GM21381 (cell line): ENCODE results near the gene GNG7.
A peak's percentile ranks its signal among the peaks of the same experiment; 100 is the strongest.
"Not testable (repeated sequence)": the region's sequence is repeated elsewhere in the genome, so short reads cannot be mapped to it uniquely, and the experiment has no call there.

ENCODE experiments used
- ATAC-seq: cut with Tn5 transposase; IDR thresholded peaks from one replicate; pipeline ENCODE4 v1.9.1; 2021; ENCODE audit warnings: mild to moderate bottlenecking, moderate library complexity; ENCODE audit not compliant: unreplicated experiment

The GNG7 gene

GRCh38 chr19:2579678-2580280 lies 122.7 kb downstream of the GNG7 start:
- no peak for ATAC-seq

- no peak for ATAC-seq
These were observed 123.4 kb downstream of the GNG7 start for GRCh38 chr19:2578901-2579677.

DNA sequence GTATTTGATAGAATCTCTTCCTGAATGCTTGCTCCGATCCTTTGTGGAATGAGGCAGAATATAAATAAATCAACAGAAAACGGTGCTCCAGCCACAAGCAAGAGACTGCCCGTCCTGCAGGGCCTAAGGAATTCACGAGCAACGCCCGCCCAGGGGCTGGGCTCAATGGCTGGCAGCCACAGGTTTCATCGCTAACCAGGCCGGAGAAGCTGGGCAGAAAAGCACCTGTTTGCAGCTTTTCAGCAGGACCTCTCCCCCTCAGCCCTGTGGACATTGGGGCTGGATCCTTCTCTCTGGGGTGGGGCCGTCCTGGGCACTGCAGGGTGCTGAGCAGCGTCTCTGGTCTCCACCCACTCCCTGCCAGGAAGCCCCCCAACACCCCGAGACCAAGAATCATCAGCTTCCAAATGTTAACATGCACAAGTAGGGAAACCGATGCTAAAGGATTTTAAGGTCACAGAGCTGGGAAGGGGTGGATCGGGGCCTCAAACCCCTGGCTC lies 124.1 kb downstream of the GNG7 start:
- no peak for ATAC-seq

GRCh38 chr19:2577722-2578335 lies 124.7 kb downstream of the GNG7 start:
- ATAC-seq = no peak

GRCh38 chr19:2575734-2576481 lies 126.6 kb downstream of the GNG7 start:
- ATAC-seq = no peak

GRCh38 chr19:2574971-2575630 lies 127.4 kb downstream of the GNG7 start:
- no peak for ATAC-seq

DNA sequence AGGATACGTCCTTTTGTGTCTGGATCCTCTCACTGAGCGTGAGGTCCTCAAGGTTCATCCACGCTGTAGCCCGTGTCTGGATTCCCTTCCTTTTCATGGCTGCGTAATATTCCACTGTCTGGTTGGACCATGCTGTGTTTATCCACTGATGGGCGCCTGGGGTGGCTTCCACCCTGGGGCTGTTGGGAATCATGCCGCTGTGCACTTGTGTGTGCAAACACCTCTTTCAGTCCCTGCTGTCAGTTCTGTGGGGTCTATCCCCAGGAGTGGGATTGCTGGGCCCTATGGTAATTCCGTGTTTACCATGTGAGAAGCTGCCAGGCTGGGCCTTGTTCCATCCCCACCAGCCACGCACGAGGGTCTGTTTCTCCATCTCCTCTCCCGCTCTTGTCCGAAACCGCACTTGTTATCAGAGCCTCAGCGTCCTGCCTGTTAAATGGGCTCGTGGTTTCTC lies 128.0 kb downstream of the GNG7 start:
- ATAC-seq = no peak

- no peak for ATAC-seq
These were observed 128.6 kb downstream of the GNG7 start for GRCh38 chr19:2573916-2574315.

DNA sequence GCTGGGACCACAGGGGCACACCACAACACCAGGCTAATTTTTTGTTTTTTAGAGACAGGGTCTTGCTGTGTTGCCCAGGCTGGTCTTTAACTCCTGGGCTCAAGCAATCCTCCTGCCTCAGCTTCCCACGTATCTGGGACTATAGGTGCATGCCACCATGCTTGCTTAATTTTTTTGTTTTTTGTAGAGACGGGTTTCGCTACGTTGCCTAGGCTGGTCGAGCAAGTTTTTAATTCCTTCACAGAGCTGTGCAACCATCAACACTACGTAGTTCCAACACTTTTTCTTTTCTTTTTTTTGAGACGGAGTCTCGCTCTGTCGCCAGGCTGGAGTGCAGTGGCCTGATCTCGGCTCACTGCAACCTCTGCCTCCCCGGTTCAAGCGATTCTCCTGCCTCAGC lies 130.3 kb downstream of the GNG7 start:
- not testable (repeated sequence) for ATAC-seq

- no peak for ATAC-seq
These were observed 132.7 kb downstream of the GNG7 start for GRCh38 chr19:2569596-2570465.

- ATAC-seq = no peak
These were observed 134.5 kb downstream of the GNG7 start for GRCh38 chr19:2567996-2568395.

DNA sequence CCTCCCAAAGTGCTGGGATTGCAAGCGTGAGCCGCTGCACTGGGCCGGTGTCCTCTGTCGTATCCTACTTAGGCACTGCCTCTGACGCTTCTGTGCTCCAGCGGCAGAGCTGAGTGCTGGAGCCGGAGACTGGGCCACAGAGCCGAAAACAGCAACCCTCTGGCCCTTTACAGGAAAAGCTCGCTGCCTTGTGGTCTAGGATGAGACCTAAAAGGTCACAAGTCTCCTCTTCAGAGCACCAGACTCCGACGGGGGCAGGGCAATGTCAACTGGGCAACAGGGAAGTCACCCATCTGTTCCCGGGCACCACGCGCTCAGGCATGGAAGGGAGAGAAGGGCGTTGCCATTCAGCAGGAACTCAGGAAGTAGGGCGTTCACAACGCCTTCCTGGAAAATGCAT lies 134.9 kb downstream of the GNG7 start:
- no peak for ATAC-seq

GRCh38 chr19:2563546-2563945 lies 138.9 kb downstream of the GNG7 start:
- ATAC-seq = not testable (repeated sequence)

GRCh38 chr19:2561895-2562294 lies 140.6 kb downstream of the GNG7 start:
- ATAC-seq = peak; percentile 80

GRCh38 chr19:2561221-2561620 lies 141.3 kb downstream of the GNG7 start:
- no peak for ATAC-seq

- ATAC-seq = no peak
These were observed 142.1 kb downstream of the GNG7 start for GRCh38 chr19:2560369-2560768.

DNA sequence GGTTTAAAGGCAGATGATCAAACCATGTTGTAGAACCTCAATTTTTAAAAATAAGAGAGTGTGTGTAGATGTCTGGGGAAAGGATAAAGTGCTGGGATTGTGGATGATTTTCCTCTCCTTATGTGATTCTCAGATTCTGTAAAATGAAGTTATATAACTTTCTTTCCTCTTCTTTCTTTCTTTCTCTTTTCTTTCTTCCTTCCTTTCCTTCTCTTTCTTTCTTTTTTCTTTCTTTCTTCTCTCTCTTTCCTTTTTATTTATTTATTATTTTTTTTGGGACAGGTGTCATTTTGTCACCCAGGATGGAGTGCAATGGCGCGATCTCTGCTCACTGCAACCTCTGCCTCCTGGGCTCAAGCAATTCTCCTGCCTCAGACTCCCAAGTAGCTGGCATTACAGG lies 144.0 kb downstream of the GNG7 start:
- no peak for ATAC-seq

- ATAC-seq = not testable (repeated sequence)
These were observed 144.4 kb downstream of the GNG7 start for GRCh38 chr19:2558131-2558530.

- ATAC-seq = no peak
These were observed 145.4 kb downstream of the GNG7 start for GRCh38 chr19:2557093-2557440.
